ENCODE data around the gene MARCHF2. TPM values are rescaled to one million over a fixed set of nuclear protein-coding genes. Genes with fewer than 3 reads are reported as not detected.

Gene MARCHF2
- total and polyA plus RNA-seq, 9 of the 15 experiments (the other 6 are each of a cell fraction or from before 2014, with no cell fraction given) = 0.39 to 6.4 (median 2.2) TPM

GRCh38 chr19:8371011-8371804, 41.9 kb upstream of the MARCHF2 start (continued):
- TF ChIP-seq CHD7 (IDR thresholded peaks at IDR 0.05; ENCODE audit: low read depth, low read length) (no peak), FOXJ2 (tag; IDR thresholded peaks at IDR 0.05) (no peak), RBM22 (IDR thresholded peaks at IDR 0.05; ENCODE audit: low read depth, low read length, poor library complexity, severe bottlenecking) (no peak), CEBPZ (IDR thresholded peaks at IDR 0.05; ENCODE audit: borderline replicate concordance, low read depth, low read length) (no peak), MYC (IDR thresholded peaks at IDR 0.05; ENCODE audit: low read depth, low read length) (peak; percentile 47), MYC (CRISPR knock-in tag; IDR thresholded peaks at IDR 0.05; ENCODE audit: borderline replicate concordance, low read depth) (no peak), BDP1 (IDR thresholded peaks at IDR 0.05; ENCODE audit: insufficient read depth, insufficient read length) (no peak), ERF (CRISPR knock-in tag; IDR thresholded peaks at IDR 0.05) (no peak), SIN3B (IDR thresholded peaks at IDR 0.05; ENCODE audit: low read depth) (no peak)
- TF ChIP-seq, protein P1, sequence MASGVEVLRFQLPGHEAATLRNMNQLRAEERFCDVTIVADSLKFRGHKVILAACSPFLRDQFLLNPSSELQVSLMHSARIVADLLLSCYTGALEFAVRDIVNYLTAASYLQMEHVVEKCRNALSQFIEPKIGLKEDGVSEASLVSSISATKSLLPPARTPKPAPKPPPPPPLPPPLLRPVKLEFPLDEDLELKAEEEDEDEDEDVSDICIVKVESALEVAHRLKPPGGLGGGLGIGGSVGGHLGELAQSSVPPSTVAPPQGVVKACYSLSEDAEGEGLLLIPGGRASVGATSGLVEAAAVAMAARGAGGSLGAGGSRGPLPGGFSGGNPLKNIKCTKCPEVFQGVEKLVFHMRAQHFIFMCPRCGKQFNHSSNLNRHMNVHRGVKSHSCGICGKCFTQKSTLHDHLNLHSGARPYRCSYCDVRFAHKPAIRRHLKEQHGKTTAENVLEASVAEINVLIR (CRISPR knock-in tag; IDR thresholded peaks at IDR 0.05) = no peak
